GM19240 (cell line): ENCODE results near the gene ZMAT5.
"Not testable (repeated sequence)": the region's sequence is repeated elsewhere in the genome, so short reads cannot be mapped to it uniquely, and the experiment has no call there.

Experiments used
- DNase-seq: peaks from one replicate; pipeline ENCODE4 v3.0.0; 2011; ENCODE audit warnings: low spot score; ENCODE audit not compliant: insufficient read length

Gene ZMAT5

GRCh38 chr22:29754658-29755395, 12.0 kb downstream of the ZMAT5 start:
- DNase-seq = not testable (repeated sequence)

GRCh38 chr22:29753808-29754657, 12.8 kb downstream of the ZMAT5 start:
- no peak for DNase-seq

GRCh38 chr22:29751669-29752068, 15.1 kb downstream of the ZMAT5 start:
- no peak for DNase-seq

GRCh38 chr22:29750559-29751538, 16.0 kb downstream of the ZMAT5 start:
- DNase-seq = no peak

GRCh38 chr22:29750029-29750428, 16.8 kb downstream of the ZMAT5 start:
- no peak for DNase-seq

GRCh38 chr22:29748248-29748893, 18.4 kb downstream of the ZMAT5 start:
- DNase-seq = no peak

GRCh38 chr22:29747832-29748231, 19.0 kb downstream of the ZMAT5 start:
- no peak for DNase-seq

GRCh38 chr22:29744902-29745301, 21.9 kb downstream of the ZMAT5 start:
- no peak for DNase-seq

GRCh38 chr22:29742326-29742725, 24.5 kb downstream of the ZMAT5 start:
- no peak for DNase-seq

GRCh38 chr22:29741926-29742325, 24.9 kb downstream of the ZMAT5 start:
- no peak for DNase-seq

- no peak for DNase-seq
These were observed 26.6 kb downstream of the ZMAT5 start for GRCh38 chr22:29740216-29740615.

GRCh38 chr22:29739346-29739875, 27.4 kb downstream of the ZMAT5 start:
- no peak for DNase-seq

- DNase-seq = no peak
These were observed 28.5 kb downstream of the ZMAT5 start for GRCh38 chr22:29738118-29738815.

- DNase-seq = no peak
These were observed 29.3 kb downstream of the ZMAT5 start for GRCh38 chr22:29737251-29738117.

GRCh38 chr22:29735416-29735815, 31.4 kb downstream of the ZMAT5 start:
- no peak for DNase-seq

GRCh38 chr22:29734838-29735237, 32.0 kb downstream of the ZMAT5 start:
- DNase-seq = no peak

- no peak for DNase-seq
These were observed 32.4 kb downstream of the ZMAT5 start for GRCh38 chr22:29734406-29734805.

- DNase-seq = no peak
These were observed 33.2 kb downstream of the ZMAT5 start for GRCh38 chr22:29733362-29734201.
